CD4-positive, alpha-beta memory T cell (primary cell): Measurements from ENCODE around the gene SERGEF. TPM values are rescaled to one million over a fixed set of nuclear protein-coding genes. Genes with fewer than 3 reads are reported as not detected.
A peak's percentile ranks its signal among the peaks of the same experiment; 100 is the strongest.

Experiments
- CTCF ChIA-PET: fragments of 350-600 bp; sonication (Branson Sonifier 250); formaldehyde crosslinking; loops from one replicate; lab custom pipeline; 2021; ENCODE audit warnings: inconsistent platforms; ENCODE audit not compliant: partially characterized antibody; lab: Charles Lee
- POLR2A ChIA-PET: fragments of 350-600 bp; sonication (Branson Sonifier 250); formaldehyde crosslinking; loops from one replicate; lab custom pipeline; 2021; ENCODE audit not compliant: partially characterized antibody; lab: Charles Lee
- DNase-seq, 5 donors: peaks; one replicate each; pipeline versions ENCODE4 v3.0.0 to v3.0.0-alpha.2; 2020 to 2022; ENCODE audit warnings: mixed read lengths in 1 of 5
- H3K27ac ChIP-seq: one replicate; pipeline ENCODE4 v1.7.0; 2013; ENCODE audit warnings: low read depth, low read length
- H3K27me3 ChIP-seq: 2 replicates; pipeline ENCODE4 v1.7.0; 2013; ENCODE audit warnings: mild to moderate bottlenecking, low read length, moderate library complexity; ENCODE audit not compliant: insufficient read depth
- H3K36me3 ChIP-seq: 2 replicates; pipeline ENCODE4 v1.7.0; 2013; ENCODE audit warnings: mild to moderate bottlenecking, low read length, moderate library complexity; ENCODE audit not compliant: insufficient read depth
- H3K4me1 ChIP-seq: 2 replicates; pipeline ENCODE4 v1.7.0; 2013; ENCODE audit warnings: mild to moderate bottlenecking, low read length, moderate library complexity; ENCODE audit not compliant: insufficient read depth
- H3K4me3 ChIP-seq, 2 donors: one replicate each; pipeline ENCODE4 v1.7.0; 2013; ENCODE audit warnings: low read length in 2 of 2, mild to moderate bottlenecking in 1 of 2
- H3K9me3 ChIP-seq, 2 donors: one replicate each; pipeline ENCODE4 v1.7.0; 2013; ENCODE audit warnings: low read length in 2 of 2, control low read depth in 1 of 2; ENCODE audit not compliant: control insufficient read depth in 1 of 2
- H3K27ac Mint-ChIP-seq, 7 donors: one replicate each; pipeline ENCODE4 v1.8.0; 2020 to 2021; ENCODE audit warnings: mixed read lengths in 7 of 7, mild to moderate bottlenecking in 6 of 7, inconsistent platforms in 3 of 7, moderate library complexity in 3 of 7
- H3K27me3 Mint-ChIP-seq, 2 donors: one replicate each; pipeline ENCODE4 v1.8.0; 2020 to 2021; ENCODE audit warnings: mixed read lengths in 2 of 2
- H3K36me3 Mint-ChIP-seq, 2 donors: one replicate each; pipeline ENCODE4 v1.8.0; 2020 to 2021; ENCODE audit warnings: mixed read lengths in 2 of 2, inconsistent platforms in 1 of 2, mild to moderate bottlenecking in 1 of 2
- H3K4me1 Mint-ChIP-seq, 4 donors: one replicate each; pipeline ENCODE4 v1.8.0; 2020 to 2021; ENCODE audit warnings: mixed read lengths in 4 of 4, mild to moderate bottlenecking in 1 of 4
- H3K4me3 Mint-ChIP-seq, 8 donors: one replicate each; pipeline ENCODE4 v1.8.0; 2020 to 2021; ENCODE audit warnings: mixed read lengths in 8 of 8, mild to moderate bottlenecking in 7 of 8, moderate library complexity in 6 of 8, inconsistent platforms in 3 of 8
- H3K9me3 Mint-ChIP-seq, 8 donors: one replicate each; pipeline ENCODE4 v1.8.0; 2020 to 2021; ENCODE audit warnings: mixed read lengths in 8 of 8, mild to moderate bottlenecking in 5 of 8, inconsistent platforms in 3 of 8, moderate library complexity in 1 of 8
- intact Hi-C: fragments of 100-400 bp; cut with micrococcal nuclease; formaldehyde crosslinking; loops from one replicate; pipeline ENCODE4 v1.15.1; 2023
- polyA plus RNA-seq, 2 donors: library from polyadenylated mRNA; unstranded; fragments of 300-500 nt; fragmentation: Illumina TruSeq; gene quantifications; one replicate each; pipeline ENCODE4 v1.2.3, GENCODE V29; 2021
- total RNA-seq, 2 experiments: library from RNA; stranded (reverse); gene quantifications; one replicate each; pipeline ENCODE4 v1.2.3, GENCODE V29; 2021

SERGEF gene
- total and polyA plus RNA-seq, 4 experiments from 2014 or later = 46.2 to 82.7 (median 63.7) TPM

DNA sequence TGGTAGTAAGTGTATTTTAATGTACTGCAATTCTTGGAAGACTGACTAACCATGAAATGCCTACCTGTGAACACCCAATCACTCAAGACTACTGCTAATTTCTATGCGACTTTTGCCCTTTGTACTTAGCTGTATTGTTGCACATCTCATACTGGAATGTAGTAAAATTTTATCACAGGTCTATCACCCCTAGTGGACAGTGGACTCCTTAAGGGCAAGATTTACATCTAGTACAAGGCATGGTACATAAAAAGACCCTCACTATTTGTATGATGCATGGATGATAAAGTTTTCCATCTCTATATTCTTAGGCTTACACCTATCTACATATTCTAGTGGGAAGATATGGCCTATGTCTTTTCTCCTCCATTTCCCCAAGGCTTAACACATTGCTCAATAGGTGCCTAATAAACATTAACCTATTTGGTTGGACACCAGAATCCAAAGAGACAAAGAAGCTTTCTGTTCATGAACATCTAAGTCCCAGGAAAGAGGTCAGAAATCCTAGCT lies 26.1 kb downstream of the SERGEF start:
- H3K27ac Mint-ChIP-seq = no peak overlapping the region
- CTCF ChIA-PET = interaction anchor here (1.0 to 3.1 kb wide), 7 partner anchors 8 to 256 kb away, joined by 3 to 16 read pairs (median 3); partner anchors contain the start of gene SAAL1
- intact Hi-C loops = no loop called here

DNA sequence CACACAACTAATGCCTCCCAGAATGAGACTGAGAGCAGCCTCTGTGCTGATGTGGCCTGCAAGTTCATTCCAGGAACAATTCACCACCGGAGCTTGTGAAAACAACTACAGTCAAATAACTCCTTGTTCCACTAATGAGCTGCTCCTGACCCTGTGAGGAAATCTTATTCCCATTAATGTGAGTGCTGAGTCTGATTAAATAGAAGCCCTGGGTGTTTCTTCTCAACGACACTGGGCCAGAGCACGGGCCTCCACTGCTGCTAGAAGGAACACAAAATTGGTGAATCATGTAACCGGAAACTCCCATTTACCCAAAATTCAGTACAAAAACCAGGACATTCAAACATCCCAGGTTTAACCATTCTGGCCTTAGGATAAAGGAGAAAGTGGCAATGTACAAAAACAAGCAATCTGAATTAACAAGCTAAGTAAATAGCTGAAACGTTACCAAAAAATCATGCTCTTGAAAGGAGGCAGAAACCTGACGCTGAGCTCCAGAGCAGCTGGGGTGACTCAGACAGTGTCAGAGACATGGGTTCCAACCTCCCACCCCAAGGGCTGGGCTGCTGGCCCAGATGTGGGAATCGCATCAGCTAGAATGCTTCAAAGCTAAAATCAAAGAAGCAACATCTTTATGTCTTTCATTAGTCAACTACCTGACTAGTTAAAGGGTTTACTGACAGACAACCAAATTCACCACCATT lies 26.7 kb downstream of the SERGEF start:
- H3K9me3 Mint-ChIP-seq = no peaks in the 10 kb centered on the region
- H3K27ac Mint-ChIP-seq = no peak overlapping the region
- Histone ChIP-seq H3K4me1 (no peaks in the 10 kb centered on the region), H3K9me3 (no peaks in the 10 kb centered on the region), H3K4me3 (no peak overlapping the region), H3K36me3 (peaks cover 30% of the 10 kb centered on the region), H3K27me3 (no peaks in the 10 kb centered on the region), H3K27ac (no peak overlapping the region)
- peaks cover 44 to 69% of the 10 kb centered on the region in 2 donors for H3K36me3 Mint-ChIP-seq
- intact Hi-C loops = no loop called here
- no peaks in the 10 kb centered on the region for H3K4me1 Mint-ChIP-seq
- no peak for DNase-seq
- H3K27me3 Mint-ChIP-seq = no peaks in the 10 kb centered on the region
- CTCF ChIA-PET = interaction anchor here (1.0 to 3.1 kb wide), 4 partner anchors 8 to 129 kb away, joined by 3 to 16 read pairs (median 4); partner anchors contain the start of gene SAAL1
- POLR2A ChIA-PET = no interaction called here
- no peak overlapping the region for H3K4me3 Mint-ChIP-seq

More for the DNA sequence above, 26.1 kb downstream of the SERGEF start:
- no peaks in the 10 kb centered on the region for H3K27me3 Mint-ChIP-seq
- no peak overlapping the region for H3K4me3 Mint-ChIP-seq
- peaks cover 44 to 65% of the 10 kb centered on the region in 2 donors for H3K36me3 Mint-ChIP-seq
- no peak for DNase-seq
- Histone ChIP-seq H3K27me3 (no peaks in the 10 kb centered on the region), H3K4me1 (no peaks in the 10 kb centered on the region), H3K9me3 (no peaks in the 10 kb centered on the region), H3K36me3 (peaks cover 30% of the 10 kb centered on the region), H3K27ac (no peak overlapping the region), H3K4me3 (no peak overlapping the region)
- H3K4me1 Mint-ChIP-seq = no peaks in the 10 kb centered on the region
- H3K9me3 Mint-ChIP-seq = no peaks in the 10 kb centered on the region
- POLR2A ChIA-PET = no interaction called here

DNA sequence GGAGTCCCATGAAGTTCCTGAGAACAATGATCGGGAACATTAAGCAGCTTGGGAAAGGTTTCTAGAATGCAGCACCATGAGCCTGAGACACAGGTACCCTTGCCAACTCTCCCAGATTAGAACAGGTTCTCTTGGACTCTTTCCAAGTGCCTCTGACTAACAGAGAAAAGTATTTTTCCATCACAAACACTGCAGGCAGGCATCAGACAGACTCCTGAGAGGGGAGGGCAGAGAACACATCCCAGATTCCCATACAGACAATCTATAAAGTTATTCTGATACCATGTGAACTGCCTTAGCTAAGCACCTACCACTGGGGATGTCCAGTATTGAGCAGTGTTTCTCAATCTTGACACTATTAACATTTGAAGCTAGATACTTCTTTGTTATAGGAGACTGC lies 27.3 kb downstream of the SERGEF start:
- Mint-ChIP-seq H3K27ac (no peak overlapping the region), H3K9me3 (no peaks in the 10 kb centered on the region), H3K4me3 (no peak overlapping the region), H3K4me1 (no peaks in the 10 kb centered on the region), H3K36me3 (peaks cover 44 to 69% of the 10 kb centered on the region in 2 donors), H3K27me3 (no peaks in the 10 kb centered on the region)
- no peak overlapping the region for H3K4me3 ChIP-seq
- no peak for DNase-seq
- POLR2A ChIA-PET = no interaction called here
- H3K27me3 ChIP-seq = no peaks in the 10 kb centered on the region
- no peaks in the 10 kb centered on the region for H3K9me3 ChIP-seq
- H3K27ac ChIP-seq = no peak overlapping the region
- intact Hi-C loops = no loop called here
- CTCF ChIA-PET = no interaction called here
- H3K4me1 ChIP-seq = no peaks in the 10 kb centered on the region
- H3K36me3 ChIP-seq = peaks cover 30% of the 10 kb centered on the region

DNA sequence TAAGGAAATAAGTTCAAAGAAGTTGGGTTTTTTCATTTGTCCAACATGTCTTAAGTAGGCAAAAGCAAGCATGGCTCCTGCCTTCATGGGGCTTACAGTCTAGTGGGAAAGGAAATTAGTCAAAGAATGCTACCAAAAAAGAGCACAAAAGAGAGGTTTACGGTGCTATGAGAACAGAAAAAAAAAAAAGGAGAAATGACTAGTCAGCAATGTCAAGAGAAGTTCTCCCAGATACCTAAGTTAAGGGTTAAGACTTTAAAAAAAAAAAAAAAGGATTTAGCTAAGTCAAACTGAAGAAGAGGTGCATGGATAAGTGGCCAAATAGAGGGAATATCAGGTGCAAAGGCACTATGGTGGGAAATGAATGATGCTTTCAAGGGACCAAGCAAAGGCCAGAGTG lies 29.3 kb downstream of the SERGEF start:
- Histone ChIP-seq H3K4me1 (no peaks in the 10 kb centered on the region), H3K4me3 (no peak overlapping the region), H3K36me3 (peaks cover 25% of the 10 kb centered on the region), H3K27me3 (no peaks in the 10 kb centered on the region), H3K27ac (no peak overlapping the region), H3K9me3 (no peaks in the 10 kb centered on the region)
- ChIA-PET POLR2A (no interaction called here), CTCF (interaction anchor here (0.8 to 8.0 kb wide), 3 partner anchors 97 to 252 kb away, joined by 3 to 75 read pairs (median 3); partner anchors contain the start of gene SAAL1)
- intact Hi-C loops = no loop called here
- Mint-ChIP-seq H3K27ac (peak overlapping the region in 2 of 7 donors; percentile 49 to 58), H3K4me1 (peaks cover 3 to 9% (median 3%) of the 10 kb centered on the region in 4 donors), H3K4me3 (no peak overlapping the region), H3K27me3 (no peaks in the 10 kb centered on the region), H3K9me3 (no peaks in the 10 kb centered on the region), H3K36me3 (peaks cover 44 to 67% of the 10 kb centered on the region in 2 donors)
- no peak for DNase-seq

DNA sequence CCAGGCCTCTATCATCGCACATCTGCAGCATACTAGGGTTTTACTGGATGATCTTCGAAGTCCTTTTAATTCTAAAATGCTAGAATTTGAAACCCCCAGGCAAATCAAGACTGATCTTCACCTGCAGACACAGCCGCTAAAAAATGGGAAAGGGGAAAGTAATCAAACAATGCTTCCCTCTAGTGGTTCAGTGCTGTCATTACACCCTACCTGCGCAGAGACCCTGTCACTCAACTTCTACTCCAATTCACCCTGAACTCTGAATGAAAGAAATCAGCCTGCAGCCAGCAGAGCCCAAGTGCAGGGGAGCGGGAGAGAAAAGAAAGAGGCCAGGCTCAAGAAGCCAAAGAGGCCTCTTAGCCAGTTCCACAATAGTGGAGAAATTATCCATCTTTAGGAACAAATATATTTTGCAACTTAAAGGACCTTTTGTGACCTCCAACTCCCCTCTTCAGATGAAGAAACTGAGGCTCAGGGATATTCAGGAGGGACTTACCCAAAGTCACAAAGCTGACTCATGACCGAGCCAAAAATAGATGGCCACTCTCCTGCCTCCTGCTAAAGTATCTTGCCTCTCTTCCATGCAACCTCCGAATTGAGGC lies 33.0 kb downstream of the SERGEF start:
- H3K27ac Mint-ChIP-seq = peak overlapping the region in 1 of 7 donors; percentile 2
- peak in 4 of 5 donors; percentile 24 to 39 (median 28) for DNase-seq
- no peaks in the 10 kb centered on the region for H3K9me3 Mint-ChIP-seq
- H3K36me3 Mint-ChIP-seq = peaks cover 34 to 47% of the 10 kb centered on the region in 2 donors
- Histone ChIP-seq H3K4me3 (no peak overlapping the region), H3K27ac (no peak overlapping the region), H3K4me1 (no peaks in the 10 kb centered on the region), H3K9me3 (no peaks in the 10 kb centered on the region), H3K27me3 (no peaks in the 10 kb centered on the region), H3K36me3 (peaks cover 8% of the 10 kb centered on the region)
- no peaks in the 10 kb centered on the region for H3K27me3 Mint-ChIP-seq
- ChIA-PET POLR2A (no interaction called here), CTCF (interaction anchor here (0.7 to 8.0 kb wide), 10 partner anchors 8 to 248 kb away, joined by 3 to 75 read pairs (median 6); partner anchors contain the start of gene SAAL1)
- no peak overlapping the region for H3K4me3 Mint-ChIP-seq
- H3K4me1 Mint-ChIP-seq = peaks cover 3 to 9% (median 3%) of the 10 kb centered on the region in 4 donors
- intact Hi-C loops = loop anchor here (10.0 kb wide), 1 partner anchor 595 kb away; the partner anchor contains the start of gene KCNJ11

DNA sequence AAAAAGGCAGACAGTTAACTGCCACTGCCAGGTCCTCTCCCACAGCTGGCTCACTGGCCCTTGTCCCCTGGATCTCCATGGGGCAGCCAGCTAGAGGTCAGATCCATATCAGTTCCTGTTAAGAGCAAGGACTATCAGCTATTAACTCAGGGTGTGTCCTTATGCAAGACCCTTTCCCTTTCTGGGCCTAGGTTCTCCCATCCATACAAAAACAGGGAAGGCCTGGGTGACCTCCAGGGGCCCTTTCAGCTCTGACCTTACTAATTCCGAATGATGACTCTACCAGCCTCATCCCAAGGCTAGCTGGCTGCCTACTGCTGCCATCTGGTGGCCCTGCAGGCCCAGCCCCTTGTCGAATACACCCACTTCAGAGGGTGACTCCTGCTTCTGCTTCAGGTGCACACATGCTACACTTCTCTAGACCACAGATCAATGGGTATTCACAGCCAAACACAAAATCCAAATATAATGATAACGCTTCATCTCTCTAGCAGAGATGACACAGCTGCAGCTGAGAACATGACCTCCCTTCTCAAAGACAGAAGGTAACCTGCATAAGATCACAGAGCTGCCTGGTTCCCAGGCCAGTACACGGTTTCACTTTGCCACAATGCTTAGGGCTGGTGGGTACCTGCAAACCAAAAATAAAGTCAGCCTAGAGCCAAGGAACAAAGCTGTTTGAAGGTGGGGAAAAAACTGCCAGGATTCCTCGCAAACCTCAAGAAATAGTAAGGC lies 34.1 kb downstream of the SERGEF start:
- Mint-ChIP-seq H3K4me3 (no peak overlapping the region), H3K36me3 (peaks cover 32 to 47% of the 10 kb centered on the region in 2 donors), H3K27me3 (no peaks in the 10 kb centered on the region), H3K9me3 (no peaks in the 10 kb centered on the region), H3K27ac (no peak overlapping the region), H3K4me1 (peaks cover 3 to 9% (median 3%) of the 10 kb centered on the region in 4 donors)
- Histone ChIP-seq H3K4me1 (no peaks in the 10 kb centered on the region), H3K27me3 (no peaks in the 10 kb centered on the region), H3K27ac (no peak overlapping the region), H3K4me3 (no peak overlapping the region), H3K36me3 (peaks cover 8% of the 10 kb centered on the region), H3K9me3 (no peaks in the 10 kb centered on the region)
- ChIA-PET POLR2A (no interaction called here), CTCF (interaction anchor here (0.6 to 8.0 kb wide), 10 partner anchors 8 to 380 kb away, joined by 3 to 75 read pairs (median 5); no protein-coding TSS in a partner anchor)
- DNase-seq = no peak
- intact Hi-C loops = loop anchor here (10.0 kb wide), 1 partner anchor 594 kb away; the partner anchor contains the start of gene KCNJ11
